Stimulated activated CD8-positive, alpha-beta memory T cell treated with anti-CD3 and anti-CD28 coated beads, Interleukin-4, amount 100 ng/mL, for 1 hour (primary cell): Measurements from ENCODE around the gene SNAP47.
"Not testable (repeated sequence)": the region's sequence is repeated elsewhere in the genome, so short reads cannot be mapped to it uniquely, and the experiment has no call there.

Experiments
- DNase-seq, 2 donors: peaks; one replicate each; pipeline ENCODE4 v3.0.0-alpha.2; 2020; ENCODE audit warnings: low read depth in 2 of 2, low spot score in 1 of 2

Gene SNAP47

GRCh38 chr1:227734856-227735538 lies at the start of gene SNAP47, which contains the start of gene JMJD4:
TSS of gene SNAP47 (plus strand) at chr1:227735435. CDS start at chr1:227747737, 12,302 bp downstream.
TSS of gene JMJD4 (minus strand) at chr1:227735302. CDS start at chr1:227735273, 29 bp downstream.
- DNase-seq, result peak; percentile 72 to 86

GRCh38 chr1:227685807-227686206 lies 49.4 kb upstream of the SNAP47 start:
- no peak for DNase-seq

GRCh38 chr1:227697321-227697864 lies 37.8 kb upstream of the SNAP47 start:
- DNase-seq, result no peak

- not testable (repeated sequence) for DNase-seq
Observed at GRCh38 chr1:227701631-227702030, 33.6 kb upstream of the SNAP47 start.

GRCh38 chr1:227707846-227708245 lies 27.4 kb upstream of the SNAP47 start:
- no peak for DNase-seq

GRCh38 chr1:227709451-227709850 lies 25.8 kb upstream of the SNAP47 start:
- no peak for DNase-seq

GRCh38 chr1:227710474-227710873 lies 24.8 kb upstream of the SNAP47 start:
- not testable (repeated sequence) for DNase-seq

GRCh38 chr1:227712648-227713047 lies 22.6 kb upstream of the SNAP47 start:
- no peak for DNase-seq

GRCh38 chr1:227718932-227719331 lies 16.3 kb upstream of the SNAP47 start:
- no peak for DNase-seq

GRCh38 chr1:227723474-227723873 lies 11.8 kb upstream of the SNAP47 start:
- no peak for DNase-seq

- no peak for DNase-seq
Observed at GRCh38 chr1:227725046-227725445, 10.2 kb upstream of the SNAP47 start.

GRCh38 chr1:227726318-227726717 lies 8.9 kb upstream of the SNAP47 start:
- no peak for DNase-seq

- no peak for DNase-seq
Observed at GRCh38 chr1:227726924-227727599, 8.2 kb upstream of the SNAP47 start.

GRCh38 chr1:227728059-227728891 lies 7.0 kb upstream of the SNAP47 start:
- peak; percentile 26 to 52 for DNase-seq

- no peak for DNase-seq
Observed at GRCh38 chr1:227728892-227729143, 6.4 kb upstream of the SNAP47 start.

GRCh38 chr1:227729144-227729880 lies 5.9 kb upstream of the SNAP47 start:
- no peak for DNase-seq

- DNase-seq, result no peak
Observed at GRCh38 chr1:227729881-227730629, 5.2 kb upstream of the SNAP47 start.

- no peak for DNase-seq
Observed at GRCh38 chr1:227730630-227731151, 4.5 kb upstream of the SNAP47 start.

GRCh38 chr1:227731241-227731677 lies 4.0 kb upstream of the SNAP47 start:
- no peak for DNase-seq
